CD14-positive monocyte (primary cell): ENCODE results near the gene TRPC6. TPM values are rescaled to one million over a fixed set of nuclear protein-coding genes. Genes with fewer than 3 reads are reported as not detected.

Source experiments
- DNase-seq, 3 donors: peaks; one replicate each; pipeline ENCODE4 v3.0.0-alpha.2; 2011 to 2022
- H2AFZ ChIP-seq: 2 replicates; pipeline ENCODE4 v1.6.0; 2012; ENCODE audit warnings: mild to moderate bottlenecking, low read depth, low read length, inconsistent platforms; ENCODE audit not compliant: insufficient read depth, poor library complexity, severe bottlenecking
- H3K27ac ChIP-seq, 2 donors: 1 replicate in 1 of 2; 2 replicates in 1 of 2; pipeline ENCODE4 v1.5.1; 2012 to 2013; ENCODE audit warnings: low read length in 2 of 2, control low read depth in 1 of 2, inconsistent platforms in 1 of 2, low read depth in 1 of 2, mild to moderate bottlenecking in 1 of 2
- H3K27me3 ChIP-seq, 2 donors: one replicate each; pipeline versions ENCODE4 v1.6.0 to v1.6.1; 2011 to 2013; ENCODE audit warnings: low read length in 2 of 2; ENCODE audit not compliant: control insufficient read depth in 2 of 2, insufficient read depth in 2 of 2
- H3K36me3 ChIP-seq, 2 donors: replicated peaks in 1 of 2; 1 replicate in 1 of 2; 2 replicates in 1 of 2; pipeline versions ENCODE4 v1.5.1 to v1.6.1; 2012 to 2013; ENCODE audit warnings: low read length in 2 of 2, control low read depth in 1 of 2, inconsistent platforms in 1 of 2, mild to moderate bottlenecking in 1 of 2; ENCODE audit not compliant: insufficient read depth in 2 of 2, control insufficient read depth in 1 of 2
- H3K4me1 ChIP-seq, 2 donors: 1 replicate in 1 of 2; 2 replicates in 1 of 2; pipeline versions ENCODE4 v1.5.1 to v1.6.1; 2012 to 2013; ENCODE audit warnings: low read length in 2 of 2, control low read depth in 1 of 2, inconsistent platforms in 1 of 2, mild to moderate bottlenecking in 1 of 2, moderate library complexity in 1 of 2; ENCODE audit not compliant: insufficient read depth in 2 of 2, control insufficient read depth in 1 of 2
- H3K4me2 ChIP-seq: replicated peaks from 2 replicates; pipeline ENCODE3; 2012; ENCODE audit warnings: low read length, moderate library complexity, mild to moderate bottlenecking; ENCODE audit not compliant: poor library complexity, severe bottlenecking; ENCODE audit errors: extremely low read depth
- H3K4me3 ChIP-seq, 3 experiments: fragments of 200-600 bp in 1 of 3; sonication (generic) in 1 of 3; replicated peaks in 1 of 3; 1 replicate in 2 of 3; 2 replicates in 1 of 3; pipeline ENCODE4 v1.5.1; 2011 to 2013; ENCODE audit warnings: low read length in 3 of 3, mild to moderate bottlenecking in 3 of 3, control low read depth in 2 of 3, low read depth in 2 of 3, inconsistent platforms in 1 of 3, moderate library complexity in 1 of 3
- H3K79me2 ChIP-seq: 2 replicates; pipeline ENCODE4 v1.6.0; 2012; ENCODE audit warnings: mild to moderate bottlenecking, control low read depth, inconsistent platforms, low read length, moderate library complexity; ENCODE audit not compliant: insufficient read depth
- H3K9ac ChIP-seq: 2 replicates; pipeline ENCODE4 v1.6.0; 2017; ENCODE audit warnings: low read length, mild to moderate bottlenecking; ENCODE audit not compliant: insufficient read depth, poor library complexity, severe bottlenecking
- H3K9me3 ChIP-seq, 2 donors: replicated peaks in 1 of 2; 1 replicate in 1 of 2; 2 replicates in 1 of 2; pipeline versions ENCODE4 v1.5.1 to v1.6.1; 2012 to 2013; ENCODE audit warnings: low read length in 2 of 2, control low read depth in 1 of 2; ENCODE audit not compliant: control insufficient read depth in 1 of 2, insufficient read depth in 1 of 2
- H4K20me1 ChIP-seq: 2 replicates; pipeline ENCODE4 v1.6.0; 2012; ENCODE audit warnings: mild to moderate bottlenecking, low read length, control low read depth, moderate library complexity; ENCODE audit not compliant: insufficient read depth
- H3K27ac Mint-ChIP-seq, 7 donors: one replicate each; pipeline ENCODE4 v1.8.0; 2020; ENCODE audit warnings: mild to moderate bottlenecking in 7 of 7, mixed read lengths in 7 of 7, moderate library complexity in 6 of 7, inconsistent platforms in 2 of 7
- H3K27me3 Mint-ChIP-seq, 3 donors: one replicate each; pipeline ENCODE4 v1.8.0; 2021 to 2022; ENCODE audit warnings: low read depth in 3 of 3, mild to moderate bottlenecking in 3 of 3, mixed read lengths in 3 of 3, moderate library complexity in 3 of 3, inconsistent platforms in 1 of 3
- H3K36me3 Mint-ChIP-seq, 2 donors: one replicate each; pipeline ENCODE4 v1.8.0; 2020; ENCODE audit warnings: mixed read lengths in 2 of 2, inconsistent platforms in 1 of 2, mild to moderate bottlenecking in 1 of 2
- H3K4me1 Mint-ChIP-seq: one replicate; pipeline ENCODE4 v1.8.0; 2020; ENCODE audit warnings: mild to moderate bottlenecking, mixed read lengths
- H3K4me3 Mint-ChIP-seq, 2 donors: one replicate each; pipeline ENCODE4 v1.8.0; 2020; ENCODE audit warnings: mild to moderate bottlenecking in 2 of 2, mixed read lengths in 2 of 2, moderate library complexity in 1 of 2
- H3K9me3 Mint-ChIP-seq, 7 donors: one replicate each; pipeline ENCODE4 v1.8.0; 2020 to 2022; ENCODE audit warnings: mixed read lengths in 7 of 7, mild to moderate bottlenecking in 6 of 7, moderate library complexity in 6 of 7, inconsistent platforms in 2 of 7
- CTCF ChIP-seq: fragments of 200-600 bp; IDR thresholded peaks from one replicate; pipeline ENCODE4 v1.8.0; 2022; ENCODE audit warnings: antibody characterized with exemption, mild to moderate bottlenecking
- WGBS: methylation state at CpG from one replicate; pipeline ENCODE4 v1.1.5; 2013; ENCODE audit warnings: missing lambda C conversion rate; ENCODE audit not compliant: insufficient coverage; 5-methylcytosine and 5-hydroxymethylcytosine counted together
- intact Hi-C, 2 donors: fragments of 100-400 bp; cut with micrococcal nuclease; formaldehyde crosslinking; loops; one replicate each; pipeline versions ENCODE4 v1.15.0 to v1.15.1; 2023
- polyA plus RNA-seq, 3 donors: library from polyadenylated mRNA; depleted of rRNA in 1 of 3; unstranded in 2 of 3; stranded (reverse) in 1 of 3; fragments of 300-500 nt in 2 of 3; fragments of >200 nt in 1 of 3; fragmentation: Illumina TruSeq in 2 of 3; gene quantifications; 1 replicate in 2 of 3; 2 replicates in 1 of 3; pipeline ENCODE4 v1.2.3, GENCODE V29; 2012 to 2021

The TRPC6 gene
- polyA plus RNA-seq, 3 donors: 0.01 TPM; not detected in 2

GRCh38 chr11:101433151-101433550 lies 150.7 kb downstream of the TRPC6 start:
- no peaks in the 10 kb centered on the region for H4K20me1 ChIP-seq
- H3K4me3 ChIP-seq: no peak overlapping the region
- no peak overlapping the region for H3K4me3 Mint-ChIP-seq
- no peak overlapping the region for H3K27ac ChIP-seq
- H3K4me1 ChIP-seq: no peaks in the 10 kb centered on the region
- H3K4me1 Mint-ChIP-seq: no peaks in the 10 kb centered on the region
- no peaks in the 10 kb centered on the region for H3K27me3 ChIP-seq
- no peaks in the 10 kb centered on the region for H3K79me2 ChIP-seq
- no peak overlapping the region for H3K4me2 ChIP-seq
- no peak for DNase-seq
- no peaks in the 10 kb centered on the region for H3K36me3 ChIP-seq
- WGBS: no CpG with 5 or more reads among the region's 4 CpGs
- H3K27me3 Mint-ChIP-seq: peaks cover 0 to 7% (median 0%) of the 10 kb centered on the region in 3 donors
- H3K36me3 Mint-ChIP-seq: no peaks in the 10 kb centered on the region
- peaks cover 0 to 6% of the 10 kb centered on the region in 2 donors for H3K9me3 ChIP-seq
- H2AFZ ChIP-seq: no peak overlapping the region
- intact Hi-C loops: no loop called here
- TF ChIP-seq CTCF: no peak
- H3K9me3 Mint-ChIP-seq: peaks cover 0 to 11% (median 2%) of the 10 kb centered on the region in 7 donors
- no peak overlapping the region for H3K27ac Mint-ChIP-seq
- H3K9ac ChIP-seq: no peak overlapping the region

DNA sequence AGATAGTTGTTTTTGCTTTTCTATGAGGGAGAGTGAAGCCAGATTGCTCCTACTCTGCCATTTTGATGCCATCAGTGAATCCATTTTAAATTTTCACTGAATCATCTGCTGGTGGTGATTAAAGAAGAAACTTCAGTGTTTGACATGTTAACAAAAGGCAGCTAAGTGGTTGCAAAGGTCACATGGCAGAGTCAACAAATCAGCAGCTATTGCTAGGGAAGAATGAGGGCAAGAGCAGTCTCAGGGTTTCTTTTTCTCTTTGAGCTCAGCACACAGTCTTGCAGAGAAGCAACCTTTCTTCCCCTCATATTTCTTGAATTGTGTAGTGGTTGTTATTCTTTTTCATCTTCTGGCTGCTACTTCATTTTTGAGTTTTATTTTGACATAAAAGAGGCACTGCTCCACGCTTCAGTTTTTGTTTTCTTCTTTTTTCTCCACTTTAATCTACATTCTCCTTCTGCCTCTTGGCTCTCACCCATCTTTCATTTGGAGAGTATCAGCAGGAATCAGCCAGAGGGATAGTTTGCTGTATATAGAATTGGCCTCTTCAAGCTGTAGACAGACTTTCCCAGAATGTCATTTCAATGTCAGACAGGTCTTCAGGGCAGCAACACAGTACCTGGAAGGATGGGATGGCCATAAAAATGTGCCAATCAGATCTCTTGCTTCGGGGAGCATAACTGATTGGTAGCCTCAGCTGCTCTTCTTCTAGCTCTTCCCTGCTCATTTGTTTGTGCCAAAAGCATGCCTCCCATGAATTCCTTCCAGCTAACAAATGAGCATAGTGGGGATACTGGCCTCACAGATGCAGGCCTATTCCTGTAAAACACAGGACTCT lies 153.9 kb downstream of the TRPC6 start:
- DNase-seq: no peak
- peaks cover 0 to 11% (median 5%) of the 10 kb centered on the region in 7 donors for H3K9me3 Mint-ChIP-seq
- H3K9me3 ChIP-seq: peaks cover 0 to 6% of the 10 kb centered on the region in 2 donors
- H3K4me2 ChIP-seq: no peak overlapping the region
- no peak overlapping the region for H3K4me3 ChIP-seq
- H3K27me3 Mint-ChIP-seq: peaks cover 0 to 3% (median 0%) of the 10 kb centered on the region in 3 donors
- H3K27ac Mint-ChIP-seq: no peak overlapping the region
- no peak overlapping the region for H2AFZ ChIP-seq
- H3K36me3 Mint-ChIP-seq: no peaks in the 10 kb centered on the region
- no peaks in the 10 kb centered on the region for H3K79me2 ChIP-seq
- intact Hi-C loops: no loop called here
- H3K4me1 ChIP-seq: no peaks in the 10 kb centered on the region
- WGBS: 94% methylated on average over 1 of the region's 2 CpGs
- TF ChIP-seq CTCF: no peak
- no peaks in the 10 kb centered on the region for H3K27me3 ChIP-seq
- H3K4me1 Mint-ChIP-seq: no peaks in the 10 kb centered on the region
- H3K27ac ChIP-seq: no peak overlapping the region
- no peak overlapping the region for H3K9ac ChIP-seq
- H3K36me3 ChIP-seq: no peaks in the 10 kb centered on the region
- no peak overlapping the region for H3K4me3 Mint-ChIP-seq
- no peaks in the 10 kb centered on the region for H4K20me1 ChIP-seq
